Stimulated activated CD4-positive, alpha-beta T cell treated with anti-CD3 and anti-CD28 coated beads, TNF-alpha, amount 100 ng/mL, for 1 hour (primary cell): ENCODE results near the gene TMSB15B.
"Not testable (repeated sequence)": the region's sequence is repeated elsewhere in the genome, so short reads cannot be mapped to it uniquely, and the experiment has no call there.

Experiments
- DNase-seq, 3 donors: peaks; one replicate each; pipeline ENCODE4 v3.0.0-alpha.2; 2020; ENCODE audit warnings: low read depth in 3 of 3, low spot score in 1 of 3

Gene TMSB15B

DNA sequence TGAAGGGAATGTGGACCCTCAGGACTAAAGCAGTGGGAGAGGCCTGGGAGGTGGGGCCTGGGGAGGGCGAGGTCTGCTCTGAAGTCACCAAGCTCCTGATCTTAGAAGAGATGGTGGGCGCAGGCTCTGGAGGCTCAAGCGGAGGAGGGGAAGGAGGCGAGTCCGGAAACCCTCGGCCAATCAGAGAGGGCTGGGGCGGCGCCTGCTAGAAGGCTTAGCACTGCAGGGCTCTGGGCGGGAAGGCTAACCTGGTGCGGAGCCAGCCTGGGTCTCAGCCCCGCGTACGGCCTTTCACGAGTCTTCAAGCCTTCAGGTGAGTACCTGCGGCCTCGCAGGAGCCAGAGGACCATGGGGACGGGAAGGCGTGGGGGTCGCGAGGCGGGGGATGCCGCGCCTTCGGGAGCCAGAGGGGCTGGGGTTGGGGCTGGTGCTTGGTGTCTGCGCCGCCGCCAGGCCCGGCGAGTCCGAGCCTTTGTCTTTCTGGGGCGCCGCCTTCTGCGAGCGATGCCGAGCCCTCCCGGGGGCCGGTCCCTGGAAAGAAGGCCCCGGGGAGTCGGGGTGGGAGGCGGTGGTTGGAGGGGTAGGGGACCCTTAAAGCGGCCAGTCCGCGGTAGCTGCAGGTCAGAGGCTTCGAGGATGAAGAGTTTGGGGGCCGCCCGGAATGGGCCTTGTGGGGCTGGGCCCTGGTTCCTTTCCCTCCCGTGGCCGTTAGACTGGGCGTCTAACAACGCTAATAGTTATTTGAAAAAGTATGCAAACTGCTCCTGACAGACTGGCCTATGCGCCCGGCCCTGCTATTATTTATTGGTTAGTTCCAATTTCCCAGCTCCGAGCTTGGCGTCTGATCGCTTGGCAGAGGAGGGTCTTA lies at the start of gene TMSB15B:
Gene TMSB15B, plus strand, starts transcription at position 217 of the 868 bp plus-strand sequence.
- not testable (repeated sequence) for DNase-seq

GRCh38 chrX:103913356-103914020 lies 48.9 kb upstream of the TMSB15B start:
- DNase-seq = no peak

DNA sequence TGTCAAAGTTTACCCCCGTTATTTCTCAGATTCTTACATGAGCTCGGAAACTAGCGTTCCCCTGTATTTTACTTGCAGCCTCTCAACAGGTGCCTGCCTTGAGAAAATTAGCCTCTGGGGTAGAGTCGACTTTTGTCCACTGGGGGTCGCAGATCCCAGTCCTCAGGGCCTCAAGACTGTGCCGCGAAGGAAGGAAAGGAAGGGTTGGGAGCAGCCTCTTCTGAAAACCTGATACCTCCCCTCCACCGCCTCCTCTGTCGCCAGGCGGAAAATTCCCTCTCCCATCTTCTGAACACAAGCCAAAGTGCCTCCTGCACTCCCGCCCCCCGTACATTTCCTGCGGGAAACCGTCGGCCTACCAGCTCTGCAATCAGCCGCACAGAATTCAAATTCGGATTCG lies 44.4 kb upstream of the TMSB15B start:
- DNase-seq = no peak

GRCh38 chrX:103918571-103919269 lies 43.7 kb upstream of the TMSB15B start:
- peak in 2 of 3 donors; percentile 18 to 29 for DNase-seq

- DNase-seq = no peak
Measured at GRCh38 chrX:103919270-103919637, 43.2 kb upstream of the TMSB15B start.

- not testable (repeated sequence) for DNase-seq
Measured at GRCh38 chrX:103920515-103920914, 41.9 kb upstream of the TMSB15B start.

GRCh38 chrX:103927030-103927429 lies 35.4 kb upstream of the TMSB15B start:
- no peak for DNase-seq

GRCh38 chrX:103927633-103928032 lies 34.8 kb upstream of the TMSB15B start:
- no peak for DNase-seq

- no peak for DNase-seq
Measured at GRCh38 chrX:103932133-103932532, 30.3 kb upstream of the TMSB15B start.

DNA sequence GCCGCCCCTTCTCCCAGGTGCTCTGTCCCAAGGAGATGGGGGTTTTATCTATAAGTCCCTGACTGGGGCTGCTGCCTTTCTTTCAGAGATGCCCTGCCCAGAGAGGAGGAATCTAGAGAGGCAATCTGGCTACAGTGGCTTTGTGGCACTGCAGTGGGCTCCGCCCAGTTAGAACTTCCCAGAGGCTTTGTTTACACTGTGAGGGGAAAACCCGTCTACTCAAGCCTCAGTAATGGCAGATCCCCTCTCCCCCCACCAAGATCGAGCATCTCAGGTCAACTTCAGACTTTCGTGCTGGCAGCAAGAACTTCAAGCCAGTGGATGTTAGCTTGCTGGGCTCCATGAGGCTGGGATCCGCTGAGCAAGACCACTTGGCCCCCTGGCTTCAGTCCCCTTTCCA lies 22.2 kb upstream of the TMSB15B start:
- DNase-seq = not testable (repeated sequence)

- no peak for DNase-seq
Measured at GRCh38 chrX:103941201-103941975, 21.0 kb upstream of the TMSB15B start.

- DNase-seq = no peak
Measured at GRCh38 chrX:103949506-103949905, 12.9 kb upstream of the TMSB15B start.

- DNase-seq = no peak
Measured at GRCh38 chrX:103953353-103953752, 9.1 kb upstream of the TMSB15B start.

GRCh38 chrX:103954259-103954658 lies 8.2 kb upstream of the TMSB15B start:
- no peak for DNase-seq

- DNase-seq = not testable (repeated sequence)
Measured at GRCh38 chrX:103960599-103960998, 1.8 kb upstream of the TMSB15B start.

- DNase-seq = not testable (repeated sequence)
Measured at GRCh38 chrX:103983508-103983907, 21.1 kb downstream of the TMSB15B start.

- no peak for DNase-seq
Measured at GRCh38 chrX:103999234-103999633, 36.8 kb downstream of the TMSB15B start.

- DNase-seq = no peak
Measured at GRCh38 chrX:104008831-104009230, 46.4 kb downstream of the TMSB15B start.

GRCh38 chrX:104013158-104013557 lies 50.7 kb downstream of the TMSB15B start:
- DNase-seq = no peak

- DNase-seq = no peak
Measured at GRCh38 chrX:104013606-104014005, 51.2 kb downstream of the TMSB15B start, which contains the start of gene H2BW1. Gene H2BW1 (minus strand): TSS chrX:104013708. CDS start chrX:104013576, 132 bp downstream.

DNA sequence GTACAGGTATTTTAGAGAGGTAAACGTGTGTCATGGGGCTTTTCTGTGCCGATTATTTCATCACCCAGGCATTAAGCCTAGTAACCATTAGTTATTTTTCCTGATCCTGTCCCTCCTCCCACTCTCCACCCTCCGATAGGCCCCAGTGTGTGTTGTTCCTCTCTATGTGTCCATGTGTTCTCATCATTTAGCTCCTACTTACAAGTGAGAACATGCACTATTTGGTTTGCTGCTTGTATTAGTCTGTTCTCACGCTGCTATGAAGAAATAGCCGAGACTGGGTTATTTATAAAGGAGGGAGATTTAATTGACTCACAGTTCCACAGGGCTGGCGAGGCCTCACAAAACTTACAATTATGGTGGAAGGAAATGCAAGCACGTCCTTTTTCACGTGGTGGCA lies 53.1 kb downstream of the TMSB15B start:
- DNase-seq = not testable (repeated sequence)
